ENCODE data around the gene KIF21B.
"Not testable (repeated sequence)": the region's sequence is repeated elsewhere in the genome, so short reads cannot be mapped to it uniquely, and the experiment has no call there.

KIF21B gene

GRCh38 chr1:200963888-200964287 lies 59.6 kb downstream of the KIF21B start:
- DNase-seq (ENCODE audit: low read depth, low spot score); H3K4me3 ChIP-seq (ENCODE audit: low read length): not testable (repeated sequence)

- no peak for DNase-seq (ENCODE audit: low read depth, low spot score)
Measured at GRCh38 chr1:200963076-200963475, 60.4 kb downstream of the KIF21B start.

GRCh38 chr1:200962631-200963030 lies 60.9 kb downstream of the KIF21B start:
- no peak for DNase-seq (ENCODE audit: low read depth, low spot score)

More at GRCh38 chr1:200963076-200963475, 60.4 kb downstream of the KIF21B start:
- no peak overlapping the region for H3K4me3 ChIP-seq (ENCODE audit: low read length)

GRCh38 chr1:200962151-200962550 lies 61.4 kb downstream of the KIF21B start:
- H3K4me3 ChIP-seq (ENCODE audit: low read length); DNase-seq (ENCODE audit: low read depth, low spot score): not testable (repeated sequence)

More at GRCh38 chr1:200962631-200963030, 60.9 kb downstream of the KIF21B start:
- H3K4me3 ChIP-seq (ENCODE audit: low read length), result no peak overlapping the region

GRCh38 chr1:200960948-200961340 lies 62.6 kb downstream of the KIF21B start:
- no peak for DNase-seq (ENCODE audit: low read depth, low spot score)
- H3K4me3 ChIP-seq (ENCODE audit: low read length), result no peak overlapping the region

GRCh38 chr1:200960236-200960947 lies 63.1 kb downstream of the KIF21B start:
- no peak for DNase-seq (ENCODE audit: low read depth, low spot score)

GRCh38 chr1:200959411-200959921 lies 64.0 kb downstream of the KIF21B start:
- no peak for DNase-seq (ENCODE audit: low read depth, low spot score)
- no peak overlapping the region for H3K4me3 ChIP-seq (ENCODE audit: low read length)

More at GRCh38 chr1:200960236-200960947, 63.1 kb downstream of the KIF21B start:
- H3K4me3 ChIP-seq (ENCODE audit: low read length), result no peak overlapping the region

GRCh38 chr1:200958597-200958996 lies 64.9 kb downstream of the KIF21B start:
- DNase-seq (ENCODE audit: low read depth, low spot score), result no peak
- H3K4me3 ChIP-seq (ENCODE audit: low read length), result no peak overlapping the region

- no peak overlapping the region for H3K4me3 ChIP-seq (ENCODE audit: low read length)
- DNase-seq (ENCODE audit: low read depth, low spot score), result no peak
Measured at GRCh38 chr1:200954434-200954833, 69.1 kb downstream of the KIF21B start.

GRCh38 chr1:200951016-200951415 lies 72.5 kb downstream of the KIF21B start:
- H3K4me3 ChIP-seq (ENCODE audit: low read length), result no peak overlapping the region
- DNase-seq (ENCODE audit: low read depth, low spot score), result no peak

- DNase-seq (ENCODE audit: low read depth, low spot score), result no peak
- no peak overlapping the region for H3K4me3 ChIP-seq (ENCODE audit: low read length)
Measured at GRCh38 chr1:200949626-200950025, 73.9 kb downstream of the KIF21B start.

- no peak for DNase-seq (ENCODE audit: low read depth, low spot score)
- H3K4me3 ChIP-seq (ENCODE audit: low read length), result no peak overlapping the region
Measured at GRCh38 chr1:200947059-200947566, 76.4 kb downstream of the KIF21B start.

GRCh38 chr1:200945111-200945510 lies 78.4 kb downstream of the KIF21B start:
- H3K4me3 ChIP-seq (ENCODE audit: low read length), result no peak overlapping the region
- DNase-seq (ENCODE audit: low read depth, low spot score), result no peak

GRCh38 chr1:200938955-200939354 lies 84.6 kb downstream of the KIF21B start:
- DNase-seq (ENCODE audit: low read depth, low spot score), result peak; percentile 70

GRCh38 chr1:200935286-200935962 lies 88.1 kb downstream of the KIF21B start:
- not testable (repeated sequence) for H3K4me3 ChIP-seq (ENCODE audit: low read length); DNase-seq (ENCODE audit: low read depth, low spot score)

More at GRCh38 chr1:200938955-200939354, 84.6 kb downstream of the KIF21B start:
- no peak overlapping the region for H3K4me3 ChIP-seq (ENCODE audit: low read length)

- DNase-seq (ENCODE audit: low read depth, low spot score), result no peak
- H3K4me3 ChIP-seq (ENCODE audit: low read length), result no peak overlapping the region
Measured at GRCh38 chr1:200934676-200935245, 88.8 kb downstream of the KIF21B start.

- H3K4me3 ChIP-seq (ENCODE audit: low read length), result no peak overlapping the region
- DNase-seq (ENCODE audit: low read depth, low spot score), result no peak
Measured at GRCh38 chr1:200931776-200932175, 91.7 kb downstream of the KIF21B start.

- not testable (repeated sequence) for H3K4me3 ChIP-seq (ENCODE audit: low read length); DNase-seq (ENCODE audit: low read depth, low spot score)
Measured at GRCh38 chr1:200930285-200930684, 93.2 kb downstream of the KIF21B start.

- no peak for DNase-seq (ENCODE audit: low read depth, low spot score)
- no peak overlapping the region for H3K4me3 ChIP-seq (ENCODE audit: low read length)
Measured at GRCh38 chr1:200929530-200930278, 93.8 kb downstream of the KIF21B start.
